ENCODE measurements around the gene POLRMT.
"Not testable (repeated sequence)": the region's sequence is repeated elsewhere in the genome, so short reads cannot be mapped to it uniquely, and the experiment has no call there.

POLRMT gene

DNA sequence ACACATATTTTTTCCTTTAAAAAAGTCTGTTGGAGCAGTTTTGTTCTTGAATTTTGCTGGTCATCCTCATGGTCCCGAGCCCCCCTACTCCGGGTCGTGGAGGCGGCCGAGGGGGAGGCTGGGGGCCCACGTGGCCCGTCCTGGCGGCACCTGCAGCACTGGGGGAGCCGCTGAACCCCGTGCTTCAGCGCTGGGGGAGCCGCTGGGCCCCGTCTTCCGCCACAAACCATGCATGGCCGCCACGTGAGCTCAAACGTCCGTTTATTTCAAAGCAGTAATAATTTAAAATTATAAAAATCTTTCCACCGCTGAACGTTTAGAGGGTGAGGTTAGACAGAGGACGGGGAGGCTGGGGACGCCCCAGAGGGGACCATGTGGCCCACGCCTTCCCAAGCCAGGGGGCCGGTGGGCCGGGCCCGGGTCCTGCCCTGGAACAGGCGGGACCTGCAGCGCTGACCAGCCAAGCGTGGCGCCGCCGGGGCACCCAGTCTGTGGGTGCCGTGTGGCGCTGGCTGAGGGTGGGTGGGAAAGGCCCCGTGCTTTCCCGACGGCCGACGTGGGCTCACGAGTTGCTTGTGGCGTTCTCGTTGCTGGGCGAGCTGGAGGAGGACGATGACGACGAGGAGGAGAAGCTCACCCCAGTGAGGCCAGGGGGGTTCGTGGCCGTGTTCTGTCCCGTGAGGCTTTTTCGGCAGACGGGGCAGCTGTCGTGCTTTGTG is 14.4 kb upstream of the POLRMT start:
- no peak for DNase-seq (ENCODE audit: low spot score)

DNA sequence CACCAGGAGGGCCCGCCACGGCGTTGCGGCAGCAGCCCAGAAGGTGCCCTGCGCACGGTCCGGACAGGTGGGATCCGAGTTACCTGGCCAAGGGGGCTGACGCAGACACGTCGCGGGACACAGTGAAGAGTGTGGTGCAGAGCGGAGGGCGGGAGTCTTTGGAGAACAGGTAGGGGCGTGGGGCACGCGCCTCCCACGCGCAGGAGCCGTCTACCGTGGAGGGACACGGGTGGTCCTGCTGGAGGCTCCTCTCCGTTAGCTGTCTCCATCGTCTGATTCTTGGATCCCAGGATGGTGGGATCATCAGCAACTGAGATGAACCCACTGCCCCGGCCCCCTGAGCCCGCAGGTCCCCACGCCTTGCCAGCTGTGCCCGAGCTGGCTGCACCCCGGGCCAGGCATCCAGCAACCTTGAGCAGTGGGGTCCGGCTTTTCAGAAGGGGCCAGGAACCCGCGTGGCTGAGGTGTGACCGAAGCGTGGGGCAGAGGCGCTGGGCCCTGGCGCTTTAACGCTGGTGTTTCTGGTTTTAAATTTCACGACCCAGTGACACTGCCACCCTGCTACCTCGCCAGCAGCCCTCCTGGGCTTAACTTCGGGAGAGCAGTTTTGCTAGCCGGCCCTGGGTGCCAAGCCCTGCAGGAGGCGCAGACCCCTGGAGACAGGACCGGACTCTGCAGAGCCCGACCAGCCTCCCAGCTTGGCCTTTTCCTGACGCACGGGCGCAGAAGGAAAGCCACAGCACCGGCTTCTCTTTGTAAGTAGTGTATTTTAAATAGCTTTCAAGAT is 13.6 kb upstream of the POLRMT start:
- DNase-seq (ENCODE audit: low spot score): no peak

GRCh38 chr19:645912-646778 is 12.8 kb upstream of the POLRMT start:
- DNase-seq (ENCODE audit: low spot score): no peak

GRCh38 chr19:644789-645188 is 11.5 kb upstream of the POLRMT start:
- DNase-seq (ENCODE audit: low spot score): no peak

- no peak for DNase-seq (ENCODE audit: low spot score)
Measured at GRCh38 chr19:644363-644762, 11.0 kb upstream of the POLRMT start.

DNA sequence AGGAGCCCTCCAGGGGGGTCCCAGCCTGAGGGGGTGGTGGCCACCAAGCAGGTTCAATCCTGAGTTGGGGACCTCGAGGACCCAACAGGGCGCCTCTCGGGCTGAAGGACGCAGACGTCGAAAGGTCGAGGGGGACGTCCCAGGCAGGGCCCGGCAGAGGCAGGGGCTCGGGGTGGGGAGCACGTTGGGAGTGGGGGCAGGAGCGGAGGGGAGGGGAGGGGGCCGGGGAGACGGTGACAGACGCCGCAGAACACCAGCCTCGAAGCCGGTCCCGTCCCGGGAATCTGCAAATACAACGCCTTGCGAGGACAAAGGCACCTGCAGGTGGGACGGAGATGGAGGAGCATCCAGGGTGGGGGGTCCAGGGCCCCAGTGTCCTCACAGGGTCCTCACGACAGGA is 10.4 kb upstream of the POLRMT start:
- no peak for DNase-seq (ENCODE audit: low spot score)

GRCh38 chr19:642767-643727 is 9.7 kb upstream of the POLRMT start:
- DNase-seq (ENCODE audit: low spot score): no peak

GRCh38 chr19:641702-642101 is 8.4 kb upstream of the POLRMT start:
- no peak for DNase-seq (ENCODE audit: low spot score)

- no peak for DNase-seq (ENCODE audit: low spot score)
Measured at GRCh38 chr19:640606-641189, 7.4 kb upstream of the POLRMT start.

DNA sequence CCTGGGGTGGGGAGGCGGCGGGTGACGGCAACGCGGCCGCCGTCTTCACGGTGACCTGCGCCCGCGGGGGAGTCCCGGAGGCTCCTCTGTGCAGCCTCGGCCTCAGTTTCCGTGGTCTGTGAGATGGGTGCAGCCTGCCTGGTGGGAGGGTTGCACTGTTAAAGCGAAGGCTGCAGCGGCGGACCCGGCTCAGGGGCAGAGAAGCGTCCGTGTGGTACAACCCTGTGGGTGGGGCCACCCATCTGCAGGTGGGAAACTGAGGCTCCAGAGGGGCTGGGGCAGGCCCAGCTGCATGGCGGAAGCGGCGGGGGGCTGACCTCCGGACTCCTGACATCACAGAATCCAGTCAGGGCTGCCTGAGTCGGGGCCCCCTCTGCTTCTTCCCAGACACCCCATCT is 6.8 kb upstream of the POLRMT start:
- no peak for DNase-seq (ENCODE audit: low spot score)

- peak; percentile 94 for DNase-seq (ENCODE audit: low spot score)
Measured at GRCh38 chr19:639253-640160, 6.2 kb upstream of the POLRMT start, which contains the start of gene FGF22. TSS of gene FGF22 (plus strand) at chr19:639879. CDS start at chr19:639926, 47 bp downstream.

GRCh38 chr19:638906-639252 is 5.5 kb upstream of the POLRMT start:
- DNase-seq (ENCODE audit: low spot score): no peak

- no peak for DNase-seq (ENCODE audit: low spot score)
Measured at GRCh38 chr19:634975-635652, 1.8 kb upstream of the POLRMT start.

DNA sequence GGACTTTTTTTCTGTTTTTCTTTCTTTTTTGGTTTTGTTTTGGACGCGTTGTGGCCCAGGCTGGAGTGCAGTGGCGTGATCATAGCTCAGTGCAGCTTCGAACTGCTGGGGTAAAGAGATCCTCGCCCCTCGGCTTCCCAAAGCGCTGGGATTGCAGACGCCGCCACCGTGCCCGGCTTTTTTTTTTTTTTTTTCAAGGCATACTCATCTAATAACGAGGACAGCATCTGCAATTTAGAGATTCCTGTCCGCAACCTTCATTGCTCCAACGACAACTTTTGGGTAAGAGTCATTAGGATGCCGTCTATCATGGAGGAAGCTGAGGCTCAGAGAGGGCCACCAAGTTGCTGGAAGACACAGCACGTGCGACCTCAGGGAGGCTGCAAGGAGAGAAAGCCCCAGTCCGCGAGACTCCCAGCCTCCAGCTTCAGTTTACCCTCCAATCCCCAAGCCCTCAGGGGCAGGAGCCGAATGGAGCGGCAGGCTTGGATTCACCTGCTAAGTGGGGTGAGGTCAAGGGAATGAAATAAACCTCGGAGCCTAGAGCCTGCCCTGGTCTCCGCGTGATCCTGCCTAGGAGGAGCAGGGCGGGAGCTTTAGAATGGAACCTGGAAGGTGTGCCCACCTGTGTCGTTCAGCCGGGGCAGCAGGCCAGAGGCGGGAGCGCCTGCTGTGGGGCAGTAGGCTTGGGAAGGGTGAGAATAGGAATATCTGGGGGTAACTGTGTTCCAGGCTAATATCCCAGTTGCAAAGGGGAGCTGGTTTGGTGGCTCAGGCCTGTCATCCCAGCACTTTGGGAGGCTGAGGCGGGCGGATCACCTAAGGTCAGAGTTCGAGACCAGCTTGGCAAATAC is 676 bp upstream of the POLRMT start:
- no peak for DNase-seq (ENCODE audit: low spot score)

DNA sequence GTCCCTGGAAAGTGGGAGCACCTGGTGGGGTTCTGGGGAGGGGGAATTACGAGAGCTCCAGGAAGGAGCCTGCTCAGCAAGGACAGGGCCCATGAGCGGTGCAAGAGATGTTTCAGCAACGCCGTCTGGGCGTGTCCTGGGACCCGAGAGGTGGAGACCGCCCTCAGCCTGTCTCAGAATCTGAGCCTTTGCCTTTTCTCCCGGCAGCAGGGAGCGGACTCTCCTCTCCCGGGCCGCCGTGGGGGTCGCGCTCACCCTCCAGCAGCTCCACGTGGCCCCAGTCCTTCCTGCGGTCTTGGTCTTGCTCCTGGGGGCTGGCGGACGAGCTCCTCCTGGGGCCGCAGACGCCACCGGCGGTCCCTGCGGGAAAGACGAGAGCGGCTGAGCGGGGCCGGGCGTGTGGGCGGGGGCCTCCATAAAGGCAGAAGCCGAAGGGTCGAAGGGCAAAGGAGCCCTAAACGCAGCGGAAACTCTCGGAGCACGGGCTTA is 714 bp downstream of the POLRMT start:
- peak; percentile 71 for DNase-seq (ENCODE audit: low spot score)

DNA sequence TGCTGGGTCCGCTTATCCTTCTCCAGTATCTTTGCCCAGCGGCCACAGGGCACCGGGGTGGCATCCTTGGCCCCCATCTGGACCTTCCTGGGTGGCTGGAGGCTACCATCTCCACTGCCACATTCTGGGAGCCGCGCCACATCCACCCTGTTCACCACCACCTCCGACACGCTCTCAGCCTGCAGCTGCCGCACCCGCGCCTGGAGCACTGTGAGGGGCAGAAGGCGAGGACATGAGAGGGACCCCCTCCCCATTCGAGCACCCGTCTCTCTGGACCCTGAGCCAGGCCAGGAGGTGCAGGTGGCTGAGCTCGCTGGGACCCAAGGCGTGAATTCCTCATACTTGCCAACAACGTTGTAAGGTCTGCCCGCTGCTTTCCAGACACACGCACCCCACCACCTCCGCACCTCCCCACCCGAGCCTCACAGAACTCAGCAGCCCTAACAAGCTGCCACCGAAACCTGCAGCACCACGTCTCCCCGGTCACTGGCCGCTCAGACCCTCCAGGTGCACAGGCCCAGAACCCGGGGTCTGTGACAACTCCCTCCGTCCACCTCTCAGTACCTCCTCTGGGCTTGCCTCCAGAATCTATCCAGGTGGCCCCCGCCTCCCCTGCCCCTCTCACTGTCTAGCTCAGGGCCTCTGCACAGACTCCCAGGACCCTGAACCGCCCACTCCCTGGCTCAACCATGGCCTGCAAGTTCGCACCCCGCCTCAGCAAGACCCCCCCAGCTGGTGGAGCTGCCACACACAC is 3.2 kb downstream of the POLRMT start:
- no peak for DNase-seq (ENCODE audit: low spot score)

- DNase-seq (ENCODE audit: low spot score): not testable (repeated sequence)
Measured at GRCh38 chr19:629515-629914, 3.8 kb downstream of the POLRMT start.

GRCh38 chr19:628168-628567 is 5.2 kb downstream of the POLRMT start:
- DNase-seq (ENCODE audit: low spot score): peak; percentile 40

All from HuH-7 (cell line).